Left cardiac atrium (tissue), 4 donors: ENCODE data around the gene CHD1. TPM values are rescaled to one million over a fixed set of nuclear protein-coding genes. Genes with fewer than 3 reads are reported as not detected.

ENCODE experiments used
- ATAC-seq, 2 donors: fragments of 200-7000 bp; cut with Tn5 transposase; one replicate each; pipeline ENCODE4 v1.9.1; 2020; ENCODE audit warnings: mild to moderate bottlenecking in 2 of 2, moderate library complexity in 2 of 2
- DNase-seq: peaks from one replicate; pipeline ENCODE4 v3.0.0-alpha.2; 2020
- intact Hi-C, 2 donors: fragments of 100-400 bp; cut with DNase I; formaldehyde crosslinking; loops; one replicate each; pipeline versions ENCODE4 v1.14.1 to v1.15.1; 2022 to 2023
- total RNA-seq, 2 donors: library from RNA; stranded (reverse); fragmentation: NEBNext Ultra II Directional; extraction: Animal tissue kit (Norgen Biotek cat#: 25700); gene quantifications; one replicate each; pipeline ENCODE4 v1.2.1, GENCODE V29; 2021
- donor health status: DM: no; HTN: yes; CAD: no.
- donor health status: DM: no; HTN: yes; CAD: no; lungs with severe emphysema.
- donor health status: DM: yes; HTN: yes; CAD: no.
- donor health status: Dilated cardiomyopathy.

Gene CHD1
- total RNA-seq, 2 donors from 2014 or later, result 15.0 to 24.8 TPM

- DNase-seq, result no peak
- ATAC-seq, result peak; percentile 33 to 44
- intact Hi-C loops, result no loop called here
These were observed 89.1 kb downstream of the CHD1 start for GRCh38 chr5:98839469-98840383.

GRCh38 chr5:98836175-98836574 is 92.6 kb downstream of the CHD1 start:
- no peak for DNase-seq
- intact Hi-C loops, result no loop called here
- ATAC-seq, result no peak

- ATAC-seq (no peak), DNase-seq (no peak)
- intact Hi-C loops, result loop anchor here in 1 of 2 donors (5.0 kb wide), 1 partner anchor 1595 kb away; no protein-coding TSS in a partner anchor
These were observed 101.1 kb downstream of the CHD1 start for GRCh38 chr5:98827588-98828284.

- no peak for ATAC-seq
- intact Hi-C loops, result loop anchor here in 1 of 2 donors (5.0 kb wide), 1 partner anchor 1595 kb away; no protein-coding TSS in a partner anchor
- DNase-seq, result no peak
These were observed 101.6 kb downstream of the CHD1 start for GRCh38 chr5:98827161-98827560.

- DNase-seq (no peak), ATAC-seq (no peak)
- intact Hi-C loops, result loop anchor here in 1 of 2 donors (5.0 kb wide), 1 partner anchor 1593 kb away; no protein-coding TSS in a partner anchor
These were observed 103.0 kb downstream of the CHD1 start for GRCh38 chr5:98825582-98826375.

GRCh38 chr5:98816582-98817222 is 112.1 kb downstream of the CHD1 start:
- intact Hi-C loops, result no loop called here
- ATAC-seq (no peak), DNase-seq (peak; percentile 41)

- no peak for DNase-seq
- no peak for ATAC-seq
- intact Hi-C loops, result no loop called here
These were observed 115.1 kb downstream of the CHD1 start for GRCh38 chr5:98813755-98814154.

- DNase-seq (no peak), ATAC-seq (no peak)
- intact Hi-C loops, result no loop called here
These were observed 118.6 kb downstream of the CHD1 start for GRCh38 chr5:98810206-98810605.

- ATAC-seq, result no peak
- DNase-seq, result no peak
- intact Hi-C loops, result no loop called here
These were observed 121.0 kb downstream of the CHD1 start for GRCh38 chr5:98807806-98808205.

- DNase-seq, result no peak
- intact Hi-C loops, result no loop called here
- ATAC-seq, result no peak
These were observed 123.7 kb downstream of the CHD1 start for GRCh38 chr5:98805070-98805469.

GRCh38 chr5:98804066-98804465 is 124.7 kb downstream of the CHD1 start:
- ATAC-seq, result no peak
- intact Hi-C loops, result no loop called here
- no peak for DNase-seq

Other genes with a start within 250 kb of the CHD1 start
- gene RGMB, start 155.3 kb downstream of the CHD1 start, total RNA-seq, result 10 to 100 TPM; 15.4 to 15.6 TPM